PC-3 (cell line): Measurements from ENCODE around the gene TRMT6.

Experiments
- CTCF ChIP-seq: fragments of 300-600 bp; sonication (generic); conservative IDR thresholded peaks from 2 replicates; pipeline ENCODE4 v1.5.1; 2017; ENCODE audit warnings: antibody characterized with exemption, low read depth, mild to moderate bottlenecking, low read length
- EZH2phosphoT487 ChIP-seq: fragments of 300-600 bp; sonication (generic); IDR thresholded peaks from 2 replicates; pipeline ENCODE4 v1.6.1; 2018; ENCODE audit warnings: mild to moderate bottlenecking, antibody characterized with exemption, low read length, borderline replicate concordance

- TF ChIP-seq CTCF = no peak
- no peak for TF ChIP-seq EZH2phosphoT487
Measured at GRCh38 chr20:5938456-5939029, 11.8 kb downstream of the TRMT6 start.
